GM18520 (cell line): ENCODE data around the gene MCC.
"Not testable (repeated sequence)": the region's sequence is repeated elsewhere in the genome, so short reads cannot be mapped to it uniquely, and the experiment has no call there.

ENCODE experiments used
- ATAC-seq: cut with Tn5 transposase; IDR thresholded peaks from one replicate; pipeline ENCODE4 v1.9.1; 2021; ENCODE audit not compliant: unreplicated experiment

The MCC gene

DNA sequence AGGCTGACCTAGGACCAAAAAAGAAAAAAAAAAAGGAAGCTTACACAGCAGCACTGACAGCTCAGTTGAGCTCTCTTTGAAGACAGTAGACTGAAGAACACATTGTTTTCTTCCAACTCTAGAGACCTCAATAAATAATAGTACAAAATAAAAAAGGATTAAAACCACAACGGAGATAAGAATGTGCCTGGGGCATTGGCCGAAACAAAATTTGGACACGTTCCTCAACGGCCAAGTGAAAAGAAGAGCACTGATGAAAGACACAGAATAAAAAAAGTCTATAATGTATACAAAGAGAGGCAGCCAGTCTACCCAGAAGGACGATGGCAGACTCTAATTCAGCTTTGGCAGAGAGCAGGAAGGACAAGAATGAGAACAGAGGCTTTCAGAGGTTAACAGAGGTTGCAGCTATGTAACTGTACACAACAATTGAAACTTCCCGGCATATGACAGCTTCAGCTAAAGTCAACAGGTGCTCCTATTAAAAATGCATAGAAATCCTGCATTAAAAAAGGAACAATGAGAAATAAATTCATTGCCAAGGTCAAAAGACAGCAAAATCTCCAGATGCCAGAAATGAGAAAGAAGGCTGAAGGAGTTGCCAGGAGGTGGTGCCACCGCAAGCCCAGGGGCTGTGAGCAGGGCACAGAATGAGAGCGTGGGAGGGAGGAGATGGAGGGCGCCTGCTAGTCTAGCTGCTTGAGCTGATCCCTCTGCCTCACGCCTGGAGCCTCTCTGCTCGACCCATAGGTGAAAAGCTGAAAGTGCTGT lies 397.7 kb downstream of the MCC start:
- ATAC-seq, result no peak

GRCh38 chr5:113089653-113090335 lies 398.5 kb downstream of the MCC start:
- no peak for ATAC-seq

GRCh38 chr5:113087976-113088514 lies 400.2 kb downstream of the MCC start:
- ATAC-seq, result no peak

- ATAC-seq, result no peak
These were observed 402.3 kb downstream of the MCC start for GRCh38 chr5:113085880-113086409.

DNA sequence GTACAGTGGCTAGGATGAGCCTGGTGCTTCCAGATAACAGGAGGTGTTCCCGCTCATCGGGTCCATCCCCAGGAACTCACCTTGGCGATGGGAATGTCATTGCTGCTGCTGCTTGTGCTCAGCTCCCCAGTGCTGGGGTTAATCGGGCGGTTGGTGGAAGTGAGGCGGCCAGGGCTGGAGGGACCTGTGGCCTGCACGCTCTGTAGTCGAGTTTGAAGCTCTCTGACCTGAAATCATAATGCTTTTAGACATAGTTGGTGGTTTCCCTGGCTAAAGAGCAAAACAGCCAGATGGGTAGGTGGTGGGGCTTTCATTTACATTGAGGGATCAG lies 403.2 kb downstream of the MCC start:
- ATAC-seq, result no peak

DNA sequence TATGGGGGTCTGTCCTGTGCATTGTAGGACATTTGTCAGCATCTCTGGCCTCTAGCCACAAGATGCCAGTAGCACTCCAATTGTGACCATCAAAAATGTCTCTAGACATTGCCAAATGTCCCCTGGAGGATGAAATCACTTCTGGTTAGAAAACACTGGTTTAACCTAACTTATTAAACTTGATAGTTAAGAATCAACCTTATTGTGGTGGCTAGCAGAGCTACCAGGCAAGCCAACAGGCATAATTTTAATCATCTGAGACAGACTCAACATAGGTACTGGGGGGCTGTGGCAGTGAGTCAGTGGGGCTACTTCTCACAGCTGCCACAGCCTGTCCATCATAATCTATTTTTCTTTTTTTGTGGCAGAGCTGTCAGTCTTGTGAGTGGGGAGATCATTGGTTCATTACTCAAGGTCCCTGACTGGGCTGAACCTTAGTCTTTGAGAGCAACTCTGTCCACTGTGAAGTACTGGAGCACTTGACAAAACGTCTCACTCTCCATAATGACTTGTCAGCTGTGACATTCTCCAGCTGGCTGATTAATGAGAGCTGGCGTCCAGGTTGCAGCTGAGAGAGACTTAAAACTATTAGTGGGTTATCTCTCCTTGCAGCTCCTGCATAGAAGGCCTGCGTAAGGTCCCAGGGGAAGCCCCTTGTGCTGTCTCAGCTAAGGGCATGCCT lies 403.7 kb downstream of the MCC start:
- no peak for ATAC-seq

GRCh38 chr5:113083481-113083880 lies 404.8 kb downstream of the MCC start:
- ATAC-seq, result no peak

DNA sequence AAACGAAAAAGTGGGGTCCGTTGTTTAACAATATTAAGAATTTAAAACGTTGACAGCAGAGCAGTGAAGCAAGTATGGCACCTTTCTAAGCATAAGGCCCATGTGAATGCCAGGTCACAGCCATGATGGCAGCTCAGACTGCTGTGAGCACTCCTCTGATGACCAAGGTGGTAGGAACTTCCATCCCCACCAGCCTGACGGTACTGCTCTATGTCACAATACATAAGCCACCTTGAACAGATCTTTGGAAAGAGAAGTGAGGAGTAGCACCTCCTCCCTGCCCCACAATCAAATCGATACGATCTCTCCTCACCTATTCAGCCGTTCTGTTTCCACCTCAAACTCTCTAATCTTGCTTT lies 405.7 kb downstream of the MCC start:
- ATAC-seq, result no peak

DNA sequence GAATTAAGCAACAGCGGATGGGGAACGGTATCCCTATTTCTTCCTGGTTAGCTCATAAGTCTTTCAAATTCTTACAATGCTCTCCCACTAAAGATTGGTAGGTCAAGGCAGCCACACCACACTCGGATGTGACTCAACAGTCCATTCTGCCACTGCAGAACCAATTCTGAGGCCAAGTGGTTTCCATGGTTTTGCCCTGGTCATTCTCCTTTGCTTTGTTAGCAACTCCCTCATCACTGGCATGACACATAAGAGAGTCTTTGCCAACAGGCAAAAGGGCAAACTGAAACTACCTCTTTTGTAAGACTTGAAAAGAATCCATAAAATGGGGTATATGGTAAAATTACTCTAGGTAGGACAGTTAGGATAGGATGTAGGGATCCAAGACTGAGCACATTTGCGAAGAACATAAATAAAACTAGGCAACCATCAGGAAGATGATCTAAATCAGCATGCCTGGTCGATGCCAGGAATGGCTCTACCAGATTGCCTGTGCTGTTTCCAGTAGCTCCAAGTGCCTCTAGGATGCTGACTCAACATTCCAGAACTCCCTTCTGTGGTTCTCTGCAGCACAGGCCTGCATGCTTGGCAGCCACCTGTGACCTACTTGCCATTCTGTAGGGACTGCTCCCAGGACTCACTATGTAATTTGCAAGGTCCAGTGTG lies 406.2 kb downstream of the MCC start:
- ATAC-seq, result no peak

DNA sequence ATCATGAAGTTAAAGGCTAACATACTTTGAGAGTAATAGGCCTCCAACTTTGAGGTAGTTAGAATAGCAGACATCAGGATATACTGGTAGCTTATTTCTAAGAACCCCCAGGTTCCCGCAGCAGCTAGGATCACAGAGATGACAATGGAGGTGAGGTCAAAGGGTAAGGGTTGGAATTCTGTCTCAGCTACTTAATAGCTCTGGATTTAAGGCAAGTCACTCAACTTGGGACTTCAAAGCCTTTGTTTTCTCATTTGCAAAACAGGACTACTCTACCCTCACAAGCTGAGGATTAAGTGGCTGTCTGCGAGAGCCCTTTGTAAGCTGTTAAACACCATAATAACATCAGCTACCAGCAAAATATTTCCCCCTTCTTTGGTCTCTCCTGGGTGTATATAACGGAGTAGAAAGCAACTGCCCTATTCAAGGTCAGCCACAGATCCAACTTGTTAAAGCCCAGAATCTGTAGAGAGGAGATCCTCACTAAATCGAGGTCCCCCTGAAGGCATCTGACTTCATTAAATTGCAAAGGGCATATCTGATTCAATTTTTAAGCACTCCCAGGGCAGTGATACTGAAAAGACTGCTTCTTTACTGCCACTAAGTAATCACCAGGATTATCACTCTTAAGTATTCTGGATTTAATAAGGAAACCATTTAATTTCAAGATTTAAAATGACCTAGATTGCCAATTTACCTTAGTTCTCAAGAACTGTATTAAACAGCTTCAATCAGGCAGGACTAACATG lies 407.0 kb downstream of the MCC start:
- no peak for ATAC-seq

DNA sequence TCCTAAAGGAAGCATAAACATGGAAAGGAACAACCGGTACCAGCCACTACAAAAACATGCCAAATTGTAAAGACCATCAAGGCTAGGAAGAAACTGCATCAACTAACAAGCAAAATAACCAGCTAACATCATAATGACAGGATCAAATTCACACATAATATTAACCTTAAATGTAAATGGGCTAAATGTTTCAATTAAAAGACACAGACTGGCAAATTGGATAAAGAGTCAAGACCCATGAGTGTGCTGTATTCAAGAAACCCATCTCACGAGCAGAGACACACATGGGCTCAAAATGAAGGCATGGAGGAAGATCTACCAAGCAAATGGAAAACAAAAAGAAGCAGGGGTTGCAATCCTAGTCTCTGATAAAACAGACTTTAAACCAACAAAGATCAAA lies 411.6 kb downstream of the MCC start:
- ATAC-seq, result not testable (repeated sequence)

GRCh38 chr5:113075019-113075418 lies 413.2 kb downstream of the MCC start:
- no peak for ATAC-seq

- not testable (repeated sequence) for ATAC-seq
These were observed 414.6 kb downstream of the MCC start for GRCh38 chr5:113073629-113074034.

DNA sequence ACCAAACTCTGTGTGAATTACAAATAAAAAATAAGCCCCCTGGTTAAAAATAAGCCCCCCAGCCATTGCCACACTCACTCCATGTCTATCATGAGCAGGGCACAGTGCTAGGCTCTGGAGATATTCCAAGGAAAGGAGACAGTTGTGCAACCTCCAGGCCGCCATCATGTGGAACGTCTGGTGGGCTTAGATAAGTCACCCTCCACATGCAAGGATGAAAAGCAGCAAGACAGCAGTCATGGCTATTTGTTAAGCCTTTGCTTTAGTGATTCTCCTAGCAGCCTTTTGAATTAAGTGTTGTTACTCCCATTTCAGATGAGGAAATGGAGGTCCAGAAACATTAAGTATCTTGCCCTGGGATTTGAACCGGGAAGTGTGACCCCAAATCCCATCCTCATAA lies 416.9 kb downstream of the MCC start:
- no peak for ATAC-seq

- ATAC-seq, result no peak
These were observed 417.4 kb downstream of the MCC start for GRCh38 chr5:113070901-113071300.

DNA sequence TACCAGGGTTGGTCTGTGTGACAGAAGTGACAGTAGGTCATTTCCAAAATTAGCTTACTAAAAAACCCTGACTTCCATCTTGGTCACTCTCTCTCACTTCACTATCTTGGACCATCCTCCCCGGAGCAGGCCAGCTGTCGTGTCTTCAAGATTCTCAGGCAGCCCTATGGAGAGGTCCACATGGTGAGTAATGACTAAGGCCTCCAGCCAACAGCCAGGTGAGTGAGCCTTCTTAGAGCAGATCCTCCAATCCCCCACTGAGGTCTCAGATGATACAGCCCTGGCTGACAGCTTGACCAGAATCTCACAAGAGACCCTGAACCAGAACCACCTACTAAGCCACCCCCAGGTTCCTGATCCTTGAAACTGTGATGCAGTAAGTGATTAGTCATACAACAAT lies 419.7 kb downstream of the MCC start:
- no peak for ATAC-seq

DNA sequence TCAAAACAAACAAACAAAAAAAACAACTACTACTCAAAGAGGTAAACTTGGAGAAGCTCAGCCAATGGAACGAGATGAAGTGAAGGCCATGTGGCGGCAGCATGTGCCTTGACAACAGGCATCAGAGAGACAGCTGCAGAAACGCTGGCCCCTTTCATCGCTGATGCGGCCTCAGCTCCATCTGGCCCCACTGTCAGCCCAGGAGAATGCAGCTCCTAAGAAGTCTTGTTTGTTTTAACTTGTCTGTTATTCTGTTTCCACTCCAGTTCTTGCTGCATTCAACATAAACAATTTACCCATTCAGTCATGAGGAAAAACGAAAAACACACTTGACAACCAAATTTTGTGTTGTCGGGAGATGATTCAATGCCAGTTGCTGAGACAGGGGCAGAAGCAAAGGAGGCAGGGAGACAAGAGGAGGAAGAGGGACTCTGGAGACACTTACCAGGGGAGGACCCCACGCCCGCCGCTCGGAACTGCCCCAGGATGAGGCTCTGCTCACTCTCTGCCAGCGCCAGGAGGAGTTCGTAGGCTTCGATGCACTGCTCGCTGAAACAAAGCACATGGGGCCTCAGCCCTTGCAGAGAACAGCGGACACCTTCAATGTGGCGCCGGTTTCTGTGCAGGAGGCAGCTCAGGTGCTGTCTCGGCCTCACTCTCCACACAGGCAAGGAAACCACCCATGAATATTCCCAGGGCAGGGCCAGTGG lies 420.5 kb downstream of the MCC start:
- no peak for ATAC-seq

GRCh38 chr5:113065626-113066025 lies 422.6 kb downstream of the MCC start:
- no peak for ATAC-seq

GRCh38 chr5:113064806-113065205 lies 423.4 kb downstream of the MCC start:
- ATAC-seq, result no peak

- ATAC-seq, result no peak
These were observed 424.3 kb downstream of the MCC start for GRCh38 chr5:113063927-113064326.
